Heart left ventricle (tissue), 13 donors: Measurements from ENCODE around the gene NFIX.

Experiments
- POLR2A ChIP-seq, 2 donors: fragments of 450-650 bp; IDR thresholded peaks; one replicate each; pipeline ENCODE4 v1.6.1; 2017; ENCODE audit warnings: antibody characterized with exemption in 2 of 2, mild to moderate bottlenecking in 2 of 2, moderate library complexity in 2 of 2
- TF ChIP-seq, protein P1 (sequence below), 12 donors: fragments of 200-600 bp; sonication (generic) in 4 of 12; IDR thresholded peaks; one replicate each; pipeline versions ENCODE4 v1.5.0 to v1.8.0; 2018 to 2022; ENCODE audit warnings: antibody characterized with exemption in 12 of 12, mild to moderate bottlenecking in 5 of 12
- donor health status: ischemic (EF 13 %, LVEDD 7.1; RV severe dilation, severe dysfunction).
- donor health status: DM: no; HTN: yes; CAD: no.
- donor health status: DM: no; HTN: no; CAD: no.
- donor health status: ischemic (EF 25% LVEDD 6.9; RV normal size, moderate dysfunction).
- donor health status: ischemic (EF 25% LVEDD 5.7; RV mildly dilated, moderate dysfunction).
- donor health status: ischemic (EF 35%, LVEDD 5.7; RV mildly dilated, moderate dysfunction).
- donor health status: nonischemic (EF 11% LVEDD 7.7; RV severe dilation, severe dysfunction).
- donor health status: DM: yes; HTN: yes; CAD: no.
- donor health status: PGD.
- donor health status: ischemic (EF 29% LVEDD 5.4; RV normal size, mild dysfunction).
- donor health status: nonischemic (EF 23%, LVEDD 6.1; RV moderate dilation, normal function).

DNA sequence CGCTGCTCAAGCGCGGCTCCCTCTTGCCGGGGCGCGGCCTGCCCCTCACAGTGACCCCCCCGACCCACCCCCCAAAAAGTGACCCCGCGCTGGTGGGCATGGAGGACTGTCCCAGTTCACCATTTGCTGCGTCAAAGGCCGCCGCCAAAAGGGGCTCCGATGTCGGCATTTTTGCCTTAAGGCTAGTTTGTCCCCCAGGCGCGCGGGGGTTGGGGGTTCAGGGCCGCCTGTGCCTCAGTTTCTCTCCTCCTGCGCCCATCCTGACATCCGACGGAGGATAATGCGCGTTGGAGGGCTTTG, 17.1 kb downstream of the NFIX start:
- no peak for TF ChIP-seq POLR2A (IDR thresholded peaks at IDR 0.05)
- TF ChIP-seq, protein P1, sequence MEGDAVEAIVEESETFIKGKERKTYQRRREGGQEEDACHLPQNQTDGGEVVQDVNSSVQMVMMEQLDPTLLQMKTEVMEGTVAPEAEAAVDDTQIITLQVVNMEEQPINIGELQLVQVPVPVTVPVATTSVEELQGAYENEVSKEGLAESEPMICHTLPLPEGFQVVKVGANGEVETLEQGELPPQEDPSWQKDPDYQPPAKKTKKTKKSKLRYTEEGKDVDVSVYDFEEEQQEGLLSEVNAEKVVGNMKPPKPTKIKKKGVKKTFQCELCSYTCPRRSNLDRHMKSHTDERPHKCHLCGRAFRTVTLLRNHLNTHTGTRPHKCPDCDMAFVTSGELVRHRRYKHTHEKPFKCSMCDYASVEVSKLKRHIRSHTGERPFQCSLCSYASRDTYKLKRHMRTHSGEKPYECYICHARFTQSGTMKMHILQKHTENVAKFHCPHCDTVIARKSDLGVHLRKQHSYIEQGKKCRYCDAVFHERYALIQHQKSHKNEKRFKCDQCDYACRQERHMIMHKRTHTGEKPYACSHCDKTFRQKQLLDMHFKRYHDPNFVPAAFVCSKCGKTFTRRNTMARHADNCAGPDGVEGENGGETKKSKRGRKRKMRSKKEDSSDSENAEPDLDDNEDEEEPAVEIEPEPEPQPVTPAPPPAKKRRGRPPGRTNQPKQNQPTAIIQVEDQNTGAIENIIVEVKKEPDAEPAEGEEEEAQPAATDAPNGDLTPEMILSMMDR (IDR thresholded peaks at IDR 0.05) = no peak
